ENCODE results near the gene GPR150. TPM values are rescaled to one million over a fixed set of nuclear protein-coding genes. Genes with fewer than 3 reads are reported as not detected.

GPR150 gene
- total and polyA plus RNA-seq, 10 of the 15 experiments (the other 5 are each of a cell fraction or from before 2014, with no cell fraction given) = 0.08 to 1.1 (median 0.37) TPM; not detected in 1

GRCh38 chr5:95609711-95610110 lies 10.2 kb upstream of the GPR150 start:
- Histone ChIP-seq H3K79me2 (ENCODE audit: control insufficient read depth, insufficient read depth, low read length) (no peaks in the 10 kb centered on the region), H3K36me3 (ENCODE audit: control insufficient read depth in 2 of 2, insufficient read depth in 2 of 2, low read length in 1 of 2) (no peaks in the 10 kb centered on the region), H3K4me2 (ENCODE audit: control insufficient read depth, insufficient read depth) (no peak overlapping the region), H2AFZ (ENCODE audit: control insufficient read depth, low read depth, low read length) (no peak overlapping the region), H3K4me1 (ENCODE audit: control insufficient read depth, insufficient read depth, low read length) (peaks cover 4% of the 10 kb centered on the region; the same call in 1 of the 2 replicates), H4K20me1 (ENCODE audit: control insufficient read depth, insufficient read depth) (no peaks in the 10 kb centered on the region), H3K9me3 (replicated peaks; ENCODE audit: control insufficient read depth, insufficient read depth, low read length) (peaks cover 6% of the 10 kb centered on the region; the same call in 2 of the 3 replicates), H3K9ac (ENCODE audit: control insufficient read depth, insufficient read depth, low read length) (no peak overlapping the region), H3K27me3 (replicated peaks in 1 of 2; ENCODE audit: control insufficient read depth in 2 of 2, insufficient read depth in 2 of 2, low read length in 1 of 2) (no peaks in the 10 kb centered on the region), H3K4me3 (no peak overlapping the region), H3K27ac (ENCODE audit: control insufficient read depth, insufficient read depth) (no peak overlapping the region)
- ATAC-seq (no peak), DNase-seq (ENCODE audit: low read depth, low spot score) (no peak), FAIRE-seq (no peak)
- intact Hi-C loops (cut with micrococcal nuclease; ENCODE audit: unreplicated experiment) (loop anchor here (10.0 kb wide), 1 partner anchor 535 kb away; no protein-coding TSS in a partner anchor), in situ Hi-C loops (cut with MboI) (no loop called here)
- no peak for TF ChIP-seq FOXK2 (IDR thresholded peaks at IDR 0.05)
- no peak for TF ChIP-seq NR2F1 (conservative IDR thresholded peaks at IDR 0.05)
- TF ChIP-seq ETV6 (conservative IDR thresholded peaks at IDR 0.05 in 1 of 2, IDR thresholded peaks at IDR 0.05 in 1 of 2; ENCODE audit: borderline replicate concordance in 1 of 2, low read depth in 1 of 2) = no peak
- no peak for TF ChIP-seq POLR2AphosphoS2 (IDR thresholded peaks at IDR 0.05; ENCODE audit: low read depth, low read length)
- no peak for TF ChIP-seq BHLHE40 (IDR thresholded peaks at IDR 0.05; ENCODE audit: borderline replicate concordance in 1 of 2, low read depth in 2 of 2, low read length in 1 of 2)
- no peak for TF ChIP-seq ZZZ3 (IDR thresholded peaks at IDR 0.05; ENCODE audit: control insufficient read depth, insufficient read length, low read depth)
- ChIA-PET CTCF (interaction anchor here (1.0 kb wide), 1 partner anchor 35 kb away, joined by 3 read pairs; no protein-coding TSS in a partner anchor), RAD21 (ENCODE audit: unreplicated experiment) (interaction anchor here (1.0 kb wide), 1 partner anchor 570 kb away, joined by 3 read pairs; no protein-coding TSS in a partner anchor), POLR2A (no interaction called here), SMC1A (ENCODE audit: uncharacterized antibody, unreplicated experiment) (interaction anchor here (1.7 kb wide), 1 partner anchor 22 kb away, joined by 3 read pairs; no protein-coding TSS in a partner anchor)
- no TSS peak for BruUV-seq (replicated peaks)
- WGBS (ENCODE audit: insufficient coverage, insufficient replicate concordance, low lambda C conversion rate, missing lambda C conversion rate) = 33% methylated on average over 3 of the region's 3 CpGs

GRCh38 chr5:95610546-95610945 lies 9.3 kb upstream of the GPR150 start:
- Histone ChIP-seq H3K9me3 (replicated peaks; ENCODE audit: control insufficient read depth, insufficient read depth, low read length) (peaks cover 6% of the 10 kb centered on the region; the same call in 2 of the 3 replicates), H3K4me1 (ENCODE audit: control insufficient read depth, insufficient read depth, low read length) (peaks cover 4% of the 10 kb centered on the region; the same call in 1 of the 2 replicates), H3K27me3 (replicated peaks in 1 of 2; ENCODE audit: control insufficient read depth in 2 of 2, insufficient read depth in 2 of 2, low read length in 1 of 2) (no peaks in the 10 kb centered on the region), H3K36me3 (ENCODE audit: control insufficient read depth in 2 of 2, insufficient read depth in 2 of 2, low read length in 1 of 2) (no peaks in the 10 kb centered on the region), H3K4me2 (ENCODE audit: control insufficient read depth, insufficient read depth) (no peak overlapping the region), H3K9ac (ENCODE audit: control insufficient read depth, insufficient read depth, low read length) (no peak overlapping the region), H2AFZ (ENCODE audit: control insufficient read depth, low read depth, low read length) (no peak overlapping the region), H4K20me1 (ENCODE audit: control insufficient read depth, insufficient read depth) (no peaks in the 10 kb centered on the region), H3K4me3 (no peak overlapping the region), H3K27ac (ENCODE audit: control insufficient read depth, insufficient read depth) (no peak overlapping the region), H3K79me2 (ENCODE audit: control insufficient read depth, insufficient read depth, low read length) (no peaks in the 10 kb centered on the region)
- TF ChIP-seq KDM1A (IDR thresholded peaks at IDR 0.05; ENCODE audit: borderline replicate concordance) (no peak), MLLT1 (IDR thresholded peaks at IDR 0.05) (no peak), TAF1 (IDR thresholded peaks at IDR 0.05; ENCODE audit: borderline replicate concordance, low read depth, low read length) (no peak)
- ATAC-seq (no peak), DNase-seq (ENCODE audit: low read depth, low spot score) (no peak), FAIRE-seq (no peak)
- intact Hi-C loops (cut with micrococcal nuclease; ENCODE audit: unreplicated experiment) = loop anchor here (10.0 kb wide), 1 partner anchor 536 kb away; no protein-coding TSS in a partner anchor
- ChIA-PET RAD21 (ENCODE audit: unreplicated experiment) (no interaction called here), SMC1A (ENCODE audit: uncharacterized antibody, unreplicated experiment) (interaction anchor here (1.7 kb wide), 1 partner anchor 21 kb away, joined by 3 read pairs; no protein-coding TSS in a partner anchor), POLR2A (no interaction called here), CTCF (interaction anchor here (0.6 to 1.0 kb wide), 2 partner anchors 34 to 235 kb away, joined by 3 read pairs; no protein-coding TSS in a partner anchor)
- in situ Hi-C loops (cut with MboI) = no loop called here
- WGBS (ENCODE audit: insufficient coverage, insufficient replicate concordance, low lambda C conversion rate, missing lambda C conversion rate) = 81% methylated on average over 7 of the region's 7 CpGs
- no TSS peak for BruUV-seq (replicated peaks)

Measured in GM12878 (cell line).